ENCODE data around the gene CIZ1. TPM values are rescaled to one million over a fixed set of nuclear protein-coding genes. Genes with fewer than 3 reads are reported as not detected.
A peak's percentile ranks its signal among the peaks of the same experiment; 100 is the strongest.

Gene CIZ1
- total and polyA plus RNA-seq, 7 experiments from 2014 or later = 11.2 to 163 (median 137) TPM

- ATAC-seq (no peak), DNase-seq (no peak)
- peaks cover 0 to 4% (median 0%) of the 10 kb centered on the region in 5 donors for H3K27me3 Mint-ChIP-seq
- Histone ChIP-seq H3K36me3 (ENCODE audit: control insufficient read depth in 2 of 3, insufficient read depth in 3 of 3, low read length in 3 of 3) (no peaks in the 10 kb centered on the region), H3K27ac (ENCODE audit: low read depth, low read length) (no peak within 1 kb of the TSS), H3K4me3 (ENCODE audit: low read length) (no peak within 1 kb of the TSS), H3K4me1 (ENCODE audit: control insufficient read depth in 2 of 2, insufficient read depth in 2 of 2, low read length in 2 of 2) (no peaks in the 10 kb centered on the region), H3K27me3 (ENCODE audit: control insufficient read depth in 2 of 2, insufficient read depth in 2 of 2, low read length in 2 of 2) (no peaks in the 10 kb centered on the region), H3K9me3 (ENCODE audit: control insufficient read depth in 2 of 3, low read length in 3 of 3) (no peaks in the 10 kb centered on the region)
- peaks cover 0 to 7% (median 4%) of the 10 kb centered on the region in 7 donors for H3K4me1 Mint-ChIP-seq
- intact Hi-C loops (cut with micrococcal nuclease) = no loop called here
- peaks cover 0 to 2% (median 0%) of the 10 kb centered on the region in 11 donors for H3K9me3 Mint-ChIP-seq
- POLR2A ChIA-PET = no interaction called here
- H3K27ac Mint-ChIP-seq = peak within 1 kb of the TSS in 3 of 9 donors; percentile 38 to 62 (median 40)
- H3K36me3 Mint-ChIP-seq = no peaks in the 10 kb centered on the region
- CTCF ChIA-PET = no interaction called here
- no peak within 1 kb of the TSS for H3K4me3 Mint-ChIP-seq
Observed at GRCh38 chr9:128149001-128149701, 42.2 kb downstream of the CIZ1 start, which contains the start of gene LCN2. Gene LCN2, plus strand, starts transcription at chr9:128149453. Its CDS starts 73 bp downstream, at chr9:128149526.

- Mint-ChIP-seq H3K4me1 (peaks cover under 1 to 9% (median 5%) of the 10 kb centered on the region in 7 donors), H3K27ac (no peak overlapping the region), H3K4me3 (no peak overlapping the region), H3K36me3 (no peaks in the 10 kb centered on the region), H3K27me3 (peaks cover 0 to 4% (median 0%) of the 10 kb centered on the region in 5 donors), H3K9me3 (peaks cover 0 to 2% (median 0%) of the 10 kb centered on the region in 11 donors)
- POLR2A ChIA-PET = no interaction called here
- Histone ChIP-seq H3K36me3 (ENCODE audit: control insufficient read depth in 2 of 3, insufficient read depth in 3 of 3, low read length in 3 of 3) (no peaks in the 10 kb centered on the region), H3K27ac (ENCODE audit: low read depth, low read length) (no peak overlapping the region), H3K4me3 (ENCODE audit: low read length) (no peak overlapping the region), H3K9me3 (ENCODE audit: control insufficient read depth in 2 of 3, low read length in 3 of 3) (no peaks in the 10 kb centered on the region), H3K27me3 (ENCODE audit: control insufficient read depth in 2 of 2, insufficient read depth in 2 of 2, low read length in 2 of 2) (no peaks in the 10 kb centered on the region), H3K4me1 (ENCODE audit: control insufficient read depth in 2 of 2, insufficient read depth in 2 of 2, low read length in 2 of 2) (no peaks in the 10 kb centered on the region)
- CTCF ChIA-PET = no interaction called here
- no peak for ATAC-seq
- no peak for DNase-seq
- intact Hi-C loops (cut with micrococcal nuclease) = no loop called here
Observed at GRCh38 chr9:128148509-128149000, 42.8 kb downstream of the CIZ1 start.

GRCh38 chr9:128146591-128147120 is 44.7 kb downstream of the CIZ1 start:
- ChIA-PET CTCF (no interaction called here), POLR2A (no interaction called here)
- Histone ChIP-seq H3K4me3 (ENCODE audit: low read length) (no peak overlapping the region), H3K4me1 (ENCODE audit: control insufficient read depth in 2 of 2, insufficient read depth in 2 of 2, low read length in 2 of 2) (peaks cover 0 to 13% of the 10 kb centered on the region in 2 donors), H3K9me3 (ENCODE audit: control insufficient read depth in 2 of 3, low read length in 3 of 3) (no peaks in the 10 kb centered on the region), H3K36me3 (ENCODE audit: control insufficient read depth in 2 of 3, insufficient read depth in 3 of 3, low read length in 3 of 3) (no peaks in the 10 kb centered on the region), H3K27ac (ENCODE audit: low read depth, low read length) (no peak overlapping the region), H3K27me3 (ENCODE audit: control insufficient read depth in 2 of 2, insufficient read depth in 2 of 2, low read length in 2 of 2) (no peaks in the 10 kb centered on the region)
- DNase-seq = no peak
- intact Hi-C loops (cut with micrococcal nuclease) = no loop called here
- peaks cover 0 to 4% (median 0%) of the 10 kb centered on the region in 5 donors for H3K27me3 Mint-ChIP-seq
- peaks cover 12 to 24% (median 21%) of the 10 kb centered on the region in 7 donors for H3K4me1 Mint-ChIP-seq
- H3K27ac Mint-ChIP-seq = no peak overlapping the region
- H3K4me3 Mint-ChIP-seq = no peak overlapping the region
- no peaks in the 10 kb centered on the region for H3K9me3 Mint-ChIP-seq
- ATAC-seq = no peak
- H3K36me3 Mint-ChIP-seq = peaks cover 0 to 4% (median 0%) of the 10 kb centered on the region in 5 donors

- Histone ChIP-seq H3K27me3 (ENCODE audit: control insufficient read depth in 2 of 2, insufficient read depth in 2 of 2, low read length in 2 of 2) (no peaks in the 10 kb centered on the region), H3K4me1 (ENCODE audit: control insufficient read depth in 2 of 2, insufficient read depth in 2 of 2, low read length in 2 of 2) (peaks cover 0 to 16% of the 10 kb centered on the region in 2 donors), H3K27ac (ENCODE audit: low read depth, low read length) (no peak overlapping the region), H3K4me3 (ENCODE audit: low read length) (no peak overlapping the region), H3K36me3 (ENCODE audit: control insufficient read depth in 2 of 3, insufficient read depth in 3 of 3, low read length in 3 of 3) (no peaks in the 10 kb centered on the region), H3K9me3 (ENCODE audit: control insufficient read depth in 2 of 3, low read length in 3 of 3) (no peaks in the 10 kb centered on the region)
- no peak for DNase-seq
- no peak for ATAC-seq
- Mint-ChIP-seq H3K9me3 (no peaks in the 10 kb centered on the region), H3K27ac (no peak overlapping the region), H3K36me3 (peaks cover 0 to 4% (median 0%) of the 10 kb centered on the region in 5 donors), H3K4me1 (peaks cover 12 to 25% (median 19%) of the 10 kb centered on the region in 7 donors), H3K4me3 (no peak overlapping the region), H3K27me3 (peaks cover 0 to 3% (median 0%) of the 10 kb centered on the region in 5 donors)
- CTCF ChIA-PET = no interaction called here
- POLR2A ChIA-PET = interaction anchor here (0.6 kb wide), 1 partner anchor 362 kb away, joined by 3 read pairs; no protein-coding TSS in a partner anchor
- intact Hi-C loops (cut with micrococcal nuclease) = no loop called here
Observed at GRCh38 chr9:128145951-128146351, 45.4 kb downstream of the CIZ1 start.

DNA sequence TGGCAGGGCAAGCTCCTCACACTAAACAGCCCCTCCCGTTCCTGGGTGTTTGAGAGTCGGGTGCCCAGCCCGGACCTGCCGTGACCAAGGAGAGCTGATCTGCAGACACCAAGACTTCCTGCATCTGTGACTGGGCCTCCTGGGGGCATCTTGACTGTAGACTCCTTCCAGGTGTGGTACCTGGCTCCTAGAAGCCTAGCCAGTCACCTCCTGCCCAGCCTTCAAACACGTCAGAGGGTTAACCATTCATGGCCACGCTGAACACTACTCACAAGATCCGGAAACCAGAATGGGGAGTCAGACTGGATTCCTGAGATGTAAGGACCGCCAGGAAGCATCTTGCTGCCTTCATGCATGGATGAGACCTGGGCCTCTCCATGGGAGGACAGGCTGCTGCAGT is 45.8 kb downstream of the CIZ1 start:
- peaks cover 12 to 25% (median 17%) of the 10 kb centered on the region in 7 donors for H3K4me1 Mint-ChIP-seq
- no peak overlapping the region for H3K27ac Mint-ChIP-seq
- H3K9me3 Mint-ChIP-seq = no peaks in the 10 kb centered on the region
- ATAC-seq = no peak
- peaks cover 0 to 4% (median 0%) of the 10 kb centered on the region in 5 donors for H3K36me3 Mint-ChIP-seq
- no peaks in the 10 kb centered on the region for H3K36me3 ChIP-seq (ENCODE audit: control insufficient read depth in 2 of 3, insufficient read depth in 3 of 3, low read length in 3 of 3)
- ChIA-PET POLR2A (interaction anchor here (0.6 kb wide), 1 partner anchor 361 kb away, joined by 3 read pairs; no protein-coding TSS in a partner anchor), CTCF (no interaction called here)
- H3K27me3 ChIP-seq (ENCODE audit: control insufficient read depth in 2 of 2, insufficient read depth in 2 of 2, low read length in 2 of 2) = no peaks in the 10 kb centered on the region
- peaks cover 0 to 16% of the 10 kb centered on the region in 2 donors for H3K4me1 ChIP-seq (ENCODE audit: control insufficient read depth in 2 of 2, insufficient read depth in 2 of 2, low read length in 2 of 2)
- DNase-seq = no peak
- H3K4me3 Mint-ChIP-seq = no peak overlapping the region
- intact Hi-C loops (cut with micrococcal nuclease) = no loop called here
- no peaks in the 10 kb centered on the region for H3K9me3 ChIP-seq (ENCODE audit: control insufficient read depth in 2 of 3, low read length in 3 of 3)
- no peak overlapping the region for H3K27ac ChIP-seq (ENCODE audit: low read depth, low read length)
- no peak overlapping the region for H3K4me3 ChIP-seq (ENCODE audit: low read length)
- H3K27me3 Mint-ChIP-seq = no peaks in the 10 kb centered on the region

- no peaks in the 10 kb centered on the region for H3K9me3 ChIP-seq (ENCODE audit: control insufficient read depth in 2 of 3, low read length in 3 of 3)
- no peak for DNase-seq
- no peak overlapping the region for H3K4me3 ChIP-seq (ENCODE audit: low read length)
- H3K36me3 ChIP-seq (ENCODE audit: control insufficient read depth in 2 of 3, insufficient read depth in 3 of 3, low read length in 3 of 3) = no peaks in the 10 kb centered on the region
- H3K9me3 Mint-ChIP-seq = no peaks in the 10 kb centered on the region
- no peaks in the 10 kb centered on the region for H3K27me3 ChIP-seq (ENCODE audit: control insufficient read depth in 2 of 2, insufficient read depth in 2 of 2, low read length in 2 of 2)
- H3K4me1 ChIP-seq (ENCODE audit: control insufficient read depth in 2 of 2, insufficient read depth in 2 of 2, low read length in 2 of 2) = peaks cover 0 to 16% of the 10 kb centered on the region in 2 donors
- no peak overlapping the region for H3K27ac Mint-ChIP-seq
- intact Hi-C loops (cut with micrococcal nuclease) = no loop called here
- no peaks in the 10 kb centered on the region for H3K27me3 Mint-ChIP-seq
- H3K27ac ChIP-seq (ENCODE audit: low read depth, low read length) = no peak overlapping the region
- peaks cover 0 to 4% (median 0%) of the 10 kb centered on the region in 5 donors for H3K36me3 Mint-ChIP-seq
- H3K4me3 Mint-ChIP-seq = no peak overlapping the region
- ChIA-PET CTCF (no interaction called here), POLR2A (no interaction called here)
- peaks cover 11 to 25% (median 17%) of the 10 kb centered on the region in 7 donors for H3K4me1 Mint-ChIP-seq
- no peak for ATAC-seq
Observed at GRCh38 chr9:128144239-128145181, 46.9 kb downstream of the CIZ1 start.

Data from naive thymus-derived CD4-positive, alpha-beta T cell (primary cell).